ENCODE data around the gene COL4A2. TPM values are rescaled to one million over a fixed set of nuclear protein-coding genes. Genes with fewer than 3 reads are reported as not detected.

COL4A2 gene
- total RNA-seq, 1 donor from 2014 or later, result 1,414 TPM

DNA sequence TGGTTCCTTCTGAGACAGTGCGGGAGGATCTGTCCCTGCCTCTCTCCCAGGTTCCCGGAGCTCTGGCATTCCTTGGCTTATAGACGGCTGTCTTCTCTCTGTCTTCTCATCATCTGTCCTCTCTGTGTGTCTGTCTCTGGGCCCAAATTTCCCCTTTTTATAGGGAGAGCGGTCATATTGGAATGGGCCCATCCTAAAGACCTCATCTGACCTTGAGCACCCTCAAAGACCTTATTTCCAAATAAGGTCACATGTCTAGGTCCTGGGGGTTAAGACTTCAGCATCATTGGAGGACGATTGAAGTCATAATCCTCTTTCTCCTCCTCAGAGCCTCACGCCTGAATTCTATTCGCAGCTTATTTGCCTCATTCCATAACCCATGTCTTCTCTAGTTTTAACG, 156.1 kb downstream of the COL4A2 start:
- TF ChIP-seq, protein P1, sequence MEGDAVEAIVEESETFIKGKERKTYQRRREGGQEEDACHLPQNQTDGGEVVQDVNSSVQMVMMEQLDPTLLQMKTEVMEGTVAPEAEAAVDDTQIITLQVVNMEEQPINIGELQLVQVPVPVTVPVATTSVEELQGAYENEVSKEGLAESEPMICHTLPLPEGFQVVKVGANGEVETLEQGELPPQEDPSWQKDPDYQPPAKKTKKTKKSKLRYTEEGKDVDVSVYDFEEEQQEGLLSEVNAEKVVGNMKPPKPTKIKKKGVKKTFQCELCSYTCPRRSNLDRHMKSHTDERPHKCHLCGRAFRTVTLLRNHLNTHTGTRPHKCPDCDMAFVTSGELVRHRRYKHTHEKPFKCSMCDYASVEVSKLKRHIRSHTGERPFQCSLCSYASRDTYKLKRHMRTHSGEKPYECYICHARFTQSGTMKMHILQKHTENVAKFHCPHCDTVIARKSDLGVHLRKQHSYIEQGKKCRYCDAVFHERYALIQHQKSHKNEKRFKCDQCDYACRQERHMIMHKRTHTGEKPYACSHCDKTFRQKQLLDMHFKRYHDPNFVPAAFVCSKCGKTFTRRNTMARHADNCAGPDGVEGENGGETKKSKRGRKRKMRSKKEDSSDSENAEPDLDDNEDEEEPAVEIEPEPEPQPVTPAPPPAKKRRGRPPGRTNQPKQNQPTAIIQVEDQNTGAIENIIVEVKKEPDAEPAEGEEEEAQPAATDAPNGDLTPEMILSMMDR (IDR thresholded peaks at IDR 0.05; ENCODE audit: insufficient read depth, low read depth, low read length), result no peak
- TF ChIP-seq EZH2 (IDR thresholded peaks at IDR 0.05; ENCODE audit: insufficient read depth, low read length), result no peak
- peaks cover 46% of the 10 kb centered on the region for H3K36me3 Mint-ChIP-seq (ENCODE audit: low read depth, unreplicated experiment)
- H3K4me1 ChIP-seq (ENCODE audit: insufficient read depth, low read length), result no peaks in the 10 kb centered on the region
- H3K27ac Mint-ChIP-seq (ENCODE audit: unreplicated experiment), result no peak overlapping the region
- H2AFZ ChIP-seq (ENCODE audit: low read depth, low read length), result no peak overlapping the region
- no peak for DNase-seq (ENCODE audit: low read depth)
- no peaks in the 10 kb centered on the region for H3K9me3 Mint-ChIP-seq (ENCODE audit: unreplicated experiment)
- H3K9me3 ChIP-seq (ENCODE audit: insufficient read depth, low read depth, low read length), result no peaks in the 10 kb centered on the region
- H3K36me3 ChIP-seq (ENCODE audit: insufficient read depth, low read length), result peaks cover 70% of the 10 kb centered on the region
- no peak overlapping the region for H3K27ac ChIP-seq (ENCODE audit: low read depth, low read length)
- H3K4me1 Mint-ChIP-seq (ENCODE audit: low read depth, unreplicated experiment), result peaks cover 7% of the 10 kb centered on the region
- no peak overlapping the region for H3K4me2 ChIP-seq (ENCODE audit: low read length)
- no peak overlapping the region for H3K9ac ChIP-seq (ENCODE audit: low read length)
- peaks cover 50% of the 10 kb centered on the region for H4K20me1 ChIP-seq (ENCODE audit: insufficient read depth, low read length)
- no peak overlapping the region for H3K4me3 ChIP-seq (ENCODE audit: insufficient read depth, low read depth, low read length)
- FAIRE-seq, result no peak
- H3K79me2 ChIP-seq (ENCODE audit: insufficient read depth, low read length), result no peaks in the 10 kb centered on the region
- no peaks in the 10 kb centered on the region for H3K27me3 ChIP-seq (ENCODE audit: insufficient read depth, low read length)
- no peaks in the 10 kb centered on the region for H3K27me3 Mint-ChIP-seq (ENCODE audit: low read depth, unreplicated experiment)
- no peak overlapping the region for H3K4me3 Mint-ChIP-seq (ENCODE audit: unreplicated experiment)

DNA sequence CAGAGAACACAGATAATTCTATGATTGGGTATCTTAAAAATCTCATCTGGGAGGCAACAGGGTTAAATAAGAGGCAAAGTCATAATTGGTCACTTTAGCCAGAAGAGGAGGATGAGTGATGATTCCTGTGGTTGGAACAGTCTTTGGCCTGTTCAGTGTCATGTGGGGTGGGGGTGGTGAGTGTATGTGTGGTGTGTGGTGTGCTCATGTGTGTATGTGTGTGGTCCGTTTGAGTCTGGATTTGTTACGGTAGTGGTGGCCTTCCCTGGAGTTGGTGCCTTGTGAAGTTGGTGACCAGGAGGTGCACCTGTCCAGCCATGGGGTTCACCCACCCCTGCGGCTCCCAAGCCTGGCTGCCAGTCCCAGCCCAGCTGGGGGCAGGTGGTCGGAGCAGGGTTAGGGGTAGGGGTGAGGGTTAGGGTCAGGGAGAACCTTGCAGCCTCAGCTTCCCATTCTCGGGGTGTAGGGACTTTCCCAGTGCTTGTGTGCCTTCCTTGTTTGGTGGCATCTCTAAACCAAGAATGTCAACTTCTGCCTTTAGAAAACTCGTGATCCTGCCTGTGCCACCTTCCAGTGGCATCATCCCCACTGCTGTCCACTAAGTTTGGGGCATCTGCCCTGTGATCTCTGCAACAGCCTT, 156.9 kb downstream of the COL4A2 start:
- TF ChIP-seq, protein P1 (IDR thresholded peaks at IDR 0.05; ENCODE audit: insufficient read depth, low read depth, low read length), result no peak
- no peak for TF ChIP-seq EZH2 (IDR thresholded peaks at IDR 0.05; ENCODE audit: insufficient read depth, low read length)
- H3K36me3 ChIP-seq (ENCODE audit: insufficient read depth, low read length), result peaks cover 71% of the 10 kb centered on the region
- no peak overlapping the region for H3K27ac ChIP-seq (ENCODE audit: low read depth, low read length)

More for the DNA sequence above, 156.9 kb downstream of the COL4A2 start:
- no peak overlapping the region for H3K4me3 ChIP-seq (ENCODE audit: insufficient read depth, low read depth, low read length)
- H3K4me2 ChIP-seq (ENCODE audit: low read length), result no peak overlapping the region
- Mint-ChIP-seq H3K4me3 (ENCODE audit: unreplicated experiment) (no peak overlapping the region), H3K27ac (ENCODE audit: unreplicated experiment) (peak overlapping the region; percentile 41), H3K27me3 (ENCODE audit: low read depth, unreplicated experiment) (no peaks in the 10 kb centered on the region), H3K4me1 (ENCODE audit: low read depth, unreplicated experiment) (peaks cover 7% of the 10 kb centered on the region), H3K36me3 (ENCODE audit: low read depth, unreplicated experiment) (peaks cover 41% of the 10 kb centered on the region), H3K9me3 (ENCODE audit: unreplicated experiment) (no peaks in the 10 kb centered on the region)
- H2AFZ ChIP-seq (ENCODE audit: low read depth, low read length), result no peak overlapping the region
- no peak overlapping the region for H3K9ac ChIP-seq (ENCODE audit: low read length)
- no peaks in the 10 kb centered on the region for H3K9me3 ChIP-seq (ENCODE audit: insufficient read depth, low read depth, low read length)
- FAIRE-seq (no peak), DNase-seq (ENCODE audit: low read depth) (peak; percentile 12)
- no peaks in the 10 kb centered on the region for H3K4me1 ChIP-seq (ENCODE audit: insufficient read depth, low read length)
- no peaks in the 10 kb centered on the region for H3K79me2 ChIP-seq (ENCODE audit: insufficient read depth, low read length)
- H3K27me3 ChIP-seq (ENCODE audit: insufficient read depth, low read length), result no peaks in the 10 kb centered on the region
- H4K20me1 ChIP-seq (ENCODE audit: insufficient read depth, low read length), result peaks cover 47% of the 10 kb centered on the region

Data from astrocyte (in vitro differentiated cells and primary cell).